GM12891 (cell line): Measurements from ENCODE around the gene DMC1.
A peak's percentile ranks its signal among the peaks of the same experiment; 100 is the strongest.

Experiments
- DNase-seq: peaks from one replicate; pipeline ENCODE4 v3.0.0; 2011; ENCODE audit warnings: low spot score; ENCODE audit not compliant: insufficient read length
- FAIRE-seq: peaks from 2 replicates; lab custom pipeline; 2011; peaks lifted over from hg19 to GRCh38; lab: Jason Lieb, UNC
- PAX5 ChIP-seq: IDR thresholded peaks from 2 replicates; pipeline ENCODE4 v1.6.1; 2011; ENCODE audit warnings: low read length, moderate library complexity, mild to moderate bottlenecking; ENCODE audit not compliant: insufficient read depth, severe bottlenecking
- POLR2A ChIP-seq: IDR thresholded peaks from 2 replicates; pipeline ENCODE4 v1.6.1; 2011; ENCODE audit warnings: low read depth, low read length, control low read depth
- POLR2AphosphoS5 ChIP-seq: IDR thresholded peaks from 2 replicates; pipeline ENCODE4 v1.6.1; 2011; ENCODE audit warnings: low read depth, low read length, control low read depth
- POU2F2 ChIP-seq: IDR thresholded peaks from 2 replicates; pipeline ENCODE4 v1.6.1; 2011; ENCODE audit warnings: low read depth, mild to moderate bottlenecking, control low read depth, low read length, moderate library complexity
- SPI1 ChIP-seq: IDR thresholded peaks from 2 replicates; pipeline ENCODE4 v1.6.1; 2011; ENCODE audit warnings: low read depth, low read length, control low read depth
- TAF1 ChIP-seq: IDR thresholded peaks from 2 replicates; pipeline ENCODE4 v1.6.1; 2011; ENCODE audit warnings: low read depth, low read length, control low read depth

Gene DMC1

GRCh38 chr22:38523479-38523878 lies 46.5 kb downstream of the DMC1 start:
- FAIRE-seq, result no peak
- DNase-seq, result no peak
- TF ChIP-seq PAX5 (no peak), POLR2AphosphoS5 (no peak), SPI1 (no peak), POU2F2 (no peak), POLR2A (no peak), TAF1 (no peak)

- DNase-seq (no peak), FAIRE-seq (no peak)
- no peak for TF ChIP-seq POLR2A
- TF ChIP-seq SPI1, result no peak
- no peak for TF ChIP-seq POLR2AphosphoS5
- no peak for TF ChIP-seq POU2F2
- no peak for TF ChIP-seq PAX5
- TF ChIP-seq TAF1, result no peak
Measured at GRCh38 chr22:38523029-38523428, 47.0 kb downstream of the DMC1 start.

GRCh38 chr22:38519453-38520250 lies 50.3 kb downstream of the DMC1 start:
- TF ChIP-seq SPI1, result no peak
- no peak for TF ChIP-seq POU2F2
- TF ChIP-seq POLR2A, result no peak
- TF ChIP-seq POLR2AphosphoS5, result no peak
- TF ChIP-seq TAF1, result no peak
- TF ChIP-seq PAX5, result no peak
- DNase-seq (no peak), FAIRE-seq (no peak)

- TF ChIP-seq POU2F2 (no peak), POLR2A (no peak), TAF1 (no peak), POLR2AphosphoS5 (no peak), SPI1 (no peak), PAX5 (no peak)
- FAIRE-seq (no peak), DNase-seq (no peak)
Measured at GRCh38 chr22:38518620-38519019, 51.4 kb downstream of the DMC1 start.

- FAIRE-seq (peak; percentile 82), DNase-seq (peak; percentile 35)
- TF ChIP-seq POLR2A (no peak), PAX5 (no peak), SPI1 (no peak), POLR2AphosphoS5 (no peak), POU2F2 (no peak), TAF1 (no peak)
Measured at GRCh38 chr22:38513063-38513462, 56.9 kb downstream of the DMC1 start.

GRCh38 chr22:38510416-38510970 lies 59.5 kb downstream of the DMC1 start:
- TF ChIP-seq POU2F2 (no peak), PAX5 (no peak), SPI1 (no peak), POLR2AphosphoS5 (no peak), POLR2A (no peak), TAF1 (no peak)
- DNase-seq, result no peak
- no peak for FAIRE-seq

- TF ChIP-seq TAF1, result peak; percentile 89
- TF ChIP-seq POU2F2, result no peak
- TF ChIP-seq PAX5, result no peak
- peak; percentile 70 for TF ChIP-seq POLR2A
- peak; percentile 64 for TF ChIP-seq SPI1
- TF ChIP-seq POLR2AphosphoS5, result peak; percentile 87
- FAIRE-seq, result peak; percentile 97
Measured at GRCh38 chr22:38506118-38506962, 63.6 kb downstream of the DMC1 start, which contains the start of gene DDX17. Gene DDX17, minus strand, starts transcription at chr22:38506311.

GRCh38 chr22:38505541-38506117 lies 64.4 kb downstream of the DMC1 start:
- DNase-seq (peak; percentile 47), FAIRE-seq (no peak)
- no peak for TF ChIP-seq SPI1
- TF ChIP-seq POLR2AphosphoS5, result no peak; the same call in 1 of the 2 replicates
- TF ChIP-seq TAF1, result no peak; the same call in 1 of the 2 replicates
- peak; percentile 53; the same call in 1 of the 2 replicates for TF ChIP-seq POLR2A
- TF ChIP-seq PAX5, result no peak
- TF ChIP-seq POU2F2, result no peak; the same call in 1 of the 2 replicates

More at GRCh38 chr22:38506118-38506962, 63.6 kb downstream of the DMC1 start, which contains the start of gene DDX17:
- peak; percentile 69 for DNase-seq
